OCI-LY3 (cell line): Measurements from ENCODE around the gene C9orf43.

Source experiments
- H2AFZ ChIP-seq: fragments of 200-600, 300-600 bp; shearing (Covaris generic); 2 replicates; pipeline ENCODE4 v1.6.0; 2014; ENCODE audit warnings: antibody characterized with exemption, low read depth, low read length
- H3K27ac ChIP-seq: fragments of 200-600, 300-600 bp; sonication (generic); 2 replicates; pipeline ENCODE4 v1.5.1; 2014; ENCODE audit warnings: mild to moderate bottlenecking, low read length, moderate library complexity, mixed read lengths
- H3K27me3 ChIP-seq: fragments of 200-600, 300-600 bp; sonication (generic); 2 replicates; pipeline ENCODE4 v1.6.1; 2014; ENCODE audit warnings: low read depth, low read length, mixed read lengths
- H3K36me3 ChIP-seq: fragments of 200-600, 300-600 bp; sonication (generic); replicated peaks from 2 replicates; pipeline ENCODE3; 2014; ENCODE audit warnings: low read depth, low read length, mixed read lengths
- H3K4me1 ChIP-seq: fragments of 300-600, 200-600 bp; sonication (generic); 2 replicates; pipeline ENCODE4 v1.6.1; 2014; ENCODE audit warnings: low read length, mixed read lengths
- H3K4me2 ChIP-seq: fragments of 200-600, 300-600 bp; sonication (generic); 2 replicates; pipeline ENCODE4 v1.6.1; 2014; ENCODE audit warnings: low read length, mixed read lengths
- H3K4me3 ChIP-seq: fragments of 300-600, 200-600 bp; sonication (generic); 2 replicates; pipeline ENCODE4 v1.5.1; 2014; ENCODE audit warnings: antibody characterized with exemption, mild to moderate bottlenecking, low read length, moderate library complexity
- H3K79me2 ChIP-seq: fragments of 300-600, 200-600 bp; shearing (Covaris generic); 2 replicates; pipeline ENCODE4 v1.6.1; 2014; ENCODE audit warnings: mild to moderate bottlenecking, low read length, mixed read lengths
- H3K9ac ChIP-seq: fragments of 300-600, 200-600 bp; shearing (Covaris generic); 2 replicates; pipeline ENCODE4 v1.6.0; 2014; ENCODE audit warnings: mild to moderate bottlenecking, low read length, moderate library complexity
- H3K9me3 ChIP-seq: fragments of 200-600, 300-600 bp; shearing (Covaris generic); 2 replicates; pipeline ENCODE4 v1.6.1; 2014; ENCODE audit warnings: low read length, mixed read lengths; ENCODE audit not compliant: insufficient read depth
- H4K20me1 ChIP-seq: fragments of 200-600, 300-600 bp; sonication (generic); 2 replicates; pipeline ENCODE4 v1.6.1; 2016; ENCODE audit warnings: low read length, mixed read lengths; ENCODE audit not compliant: insufficient read depth
- CTCF ChIP-seq: fragments of 200-600, 300-600 bp; sonication (generic); IDR thresholded peaks from 2 replicates; pipeline ENCODE4 v1.5.1; 2014; ENCODE audit warnings: antibody characterized with exemption, low read length, low read depth
- EZH2phosphoT487 ChIP-seq: fragments of 200-600 bp; shearing (Covaris generic); IDR thresholded peaks from 2 replicates; pipeline ENCODE4 v1.6.1; 2018; ENCODE audit warnings: antibody characterized with exemption, mixed run types, low read depth

The C9orf43 gene

GRCh38 chr9:113391917-113392316 is 18.6 kb upstream of the C9orf43 start:
- H3K36me3 ChIP-seq: peaks cover 22% of the 10 kb centered on the region
- no peak overlapping the region for H3K27ac ChIP-seq
- TF ChIP-seq EZH2phosphoT487 (no peak), CTCF (no peak)
- H3K4me2 ChIP-seq: no peak overlapping the region
- H3K4me3 ChIP-seq: no peak overlapping the region
- no peaks in the 10 kb centered on the region for H3K79me2 ChIP-seq
- H3K4me1 ChIP-seq: no peaks in the 10 kb centered on the region
- H3K27me3 ChIP-seq: no peaks in the 10 kb centered on the region
- no peaks in the 10 kb centered on the region for H3K9me3 ChIP-seq
- H2AFZ ChIP-seq: no peak overlapping the region
- H4K20me1 ChIP-seq: no peaks in the 10 kb centered on the region
- no peak overlapping the region for H3K9ac ChIP-seq

- Histone ChIP-seq H3K9ac (no peak overlapping the region), H3K4me3 (no peak overlapping the region), H3K4me1 (no peaks in the 10 kb centered on the region), H3K27ac (no peak overlapping the region), H4K20me1 (no peaks in the 10 kb centered on the region), H2AFZ (no peak overlapping the region), H3K27me3 (no peaks in the 10 kb centered on the region), H3K79me2 (no peaks in the 10 kb centered on the region), H3K36me3 (peaks cover 9% of the 10 kb centered on the region), H3K4me2 (no peak overlapping the region), H3K9me3 (no peaks in the 10 kb centered on the region)
- TF ChIP-seq CTCF (no peak), EZH2phosphoT487 (no peak)
These were observed 17.3 kb upstream of the C9orf43 start for GRCh38 chr9:113393281-113393680.

GRCh38 chr9:113395000-113395861 is 15.3 kb upstream of the C9orf43 start:
- Histone ChIP-seq H3K4me3 (no peak overlapping the region), H3K27ac (no peak overlapping the region), H3K36me3 (peaks cover 5% of the 10 kb centered on the region)

More at GRCh38 chr9:113395000-113395861, 15.3 kb upstream of the C9orf43 start:
- Histone ChIP-seq H3K27me3 (no peaks in the 10 kb centered on the region), H4K20me1 (no peaks in the 10 kb centered on the region), H3K4me2 (no peak overlapping the region), H3K4me1 (peaks cover 1% of the 10 kb centered on the region), H3K9me3 (no peaks in the 10 kb centered on the region), H3K9ac (no peak overlapping the region), H2AFZ (no peak overlapping the region), H3K79me2 (no peaks in the 10 kb centered on the region)
- TF ChIP-seq EZH2phosphoT487: no peak
- TF ChIP-seq CTCF: no peak
